GM21367 (cell line): Measurements from ENCODE around the gene ZKSCAN4.
A peak's percentile ranks its signal among the peaks of the same experiment; 100 is the strongest.

ENCODE experiments used
- ATAC-seq: cut with Tn5 transposase; IDR thresholded peaks from one replicate; pipeline ENCODE4 v1.9.1; 2021; ENCODE audit not compliant: unreplicated experiment

The ZKSCAN4 gene

DNA sequence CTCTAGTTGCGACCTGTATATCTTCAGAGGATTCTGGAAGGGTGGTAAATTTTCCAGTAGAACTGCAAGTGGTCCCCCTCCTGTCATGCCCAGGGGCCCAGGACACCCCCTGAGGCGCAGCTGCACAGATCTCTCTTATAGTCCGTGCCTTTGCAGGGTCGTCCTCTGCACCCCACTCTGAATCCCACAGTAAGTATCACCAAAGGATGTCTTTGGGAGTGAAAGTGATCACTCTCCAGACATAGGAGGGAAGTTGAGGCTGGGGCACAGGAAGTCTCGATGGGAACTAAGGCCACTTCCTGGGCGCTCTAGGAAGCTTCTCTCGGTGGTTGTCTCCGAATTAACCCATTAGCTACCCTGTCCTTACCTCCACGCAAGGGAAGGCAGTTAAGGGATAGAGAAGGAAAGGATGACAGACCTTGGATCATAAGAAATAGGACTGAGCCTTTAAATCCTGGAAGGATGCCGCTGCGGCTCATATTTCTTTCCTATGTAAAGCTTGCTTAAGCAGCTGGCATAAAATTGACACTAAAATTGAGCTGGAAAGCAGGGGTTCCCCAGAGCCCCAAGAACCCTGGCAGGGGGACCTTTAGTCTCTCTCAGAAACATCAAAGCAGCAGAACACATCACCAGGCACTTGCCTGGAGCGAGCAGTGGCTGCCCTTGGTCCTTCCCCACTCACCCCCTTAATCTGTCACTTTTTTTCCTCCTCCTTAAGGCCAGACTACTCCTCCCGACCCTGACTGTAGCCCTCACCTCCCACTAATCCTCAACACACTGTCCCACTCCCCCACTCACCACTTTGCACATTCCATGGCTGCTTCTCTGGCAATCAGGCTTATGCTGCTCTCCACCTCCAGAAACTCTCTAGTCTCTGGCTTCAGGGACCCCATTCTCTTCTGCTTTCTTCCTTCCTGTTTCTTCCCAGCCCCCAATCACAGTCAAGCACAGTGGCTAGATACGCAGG is at the start of gene ZKSCAN4:
Gene ZKSCAN4, minus strand, starts transcription at position 261 of the 967 bp plus-strand sequence. CDS start 289 bp downstream, outside the sequence.
- peak; percentile 73 for ATAC-seq

DNA sequence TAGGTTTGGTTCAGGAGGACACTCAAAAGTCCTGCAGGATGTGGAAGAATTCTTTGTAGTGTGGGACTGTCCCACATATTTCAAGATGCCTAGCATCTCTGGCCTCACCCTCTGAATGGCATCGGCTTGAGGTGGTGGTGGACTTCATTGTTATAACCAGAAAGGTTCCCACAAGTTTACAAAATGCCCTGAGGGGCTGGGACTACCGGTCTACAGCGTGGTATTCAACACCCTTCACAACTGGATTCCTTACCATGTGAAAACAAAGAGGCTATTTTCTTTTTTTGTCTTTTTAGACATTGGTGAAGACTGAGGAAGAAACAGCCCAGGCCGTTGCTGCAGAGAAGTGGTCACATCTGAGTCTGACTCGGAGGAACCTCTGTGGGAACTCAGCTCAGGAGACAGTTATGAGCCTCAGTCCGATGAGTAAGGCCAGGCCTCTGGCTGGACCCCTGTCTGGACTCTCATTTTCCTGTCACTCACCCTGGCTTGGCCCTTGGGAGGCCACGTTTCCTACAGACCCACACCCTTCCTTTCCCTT is 44.5 kb upstream of the ZKSCAN4 start:
- no peak for ATAC-seq

DNA sequence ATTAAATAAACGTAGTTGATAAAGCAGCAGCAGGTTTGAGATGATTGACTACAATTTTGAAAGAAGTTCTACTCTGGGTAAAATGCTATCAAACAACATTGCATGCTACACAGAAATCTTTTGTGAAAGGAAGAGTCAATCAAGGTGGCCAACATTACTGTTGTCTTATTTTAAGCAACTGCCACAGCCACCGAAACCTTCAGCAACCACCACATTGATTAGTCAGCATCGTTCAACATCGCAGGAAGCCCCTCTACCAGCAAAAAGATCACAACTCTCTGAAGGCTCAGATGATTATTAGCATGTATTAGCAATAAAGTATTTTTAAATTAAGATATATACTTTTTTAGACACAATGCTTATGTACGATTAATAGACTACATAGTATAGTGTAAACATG is 43.3 kb upstream of the ZKSCAN4 start:
- no peak for ATAC-seq

DNA sequence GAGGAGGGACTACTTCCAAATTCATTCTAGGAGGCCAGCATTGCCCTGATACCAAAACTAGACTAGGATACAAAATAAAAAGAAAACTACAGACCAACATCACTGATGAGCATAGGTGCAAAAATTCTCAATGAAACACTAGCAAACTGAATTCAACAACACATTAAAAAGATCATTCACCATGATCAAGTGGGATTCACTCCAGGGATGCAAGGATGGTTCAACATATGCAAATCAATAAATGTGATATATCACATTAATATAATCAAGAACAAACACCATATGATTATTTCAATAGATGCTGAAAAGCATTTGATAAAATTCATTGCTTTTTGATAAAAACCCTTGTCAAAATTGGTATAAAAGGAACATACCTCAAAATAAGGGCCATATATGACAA is 39.5 kb upstream of the ZKSCAN4 start:
- ATAC-seq: no peak

DNA sequence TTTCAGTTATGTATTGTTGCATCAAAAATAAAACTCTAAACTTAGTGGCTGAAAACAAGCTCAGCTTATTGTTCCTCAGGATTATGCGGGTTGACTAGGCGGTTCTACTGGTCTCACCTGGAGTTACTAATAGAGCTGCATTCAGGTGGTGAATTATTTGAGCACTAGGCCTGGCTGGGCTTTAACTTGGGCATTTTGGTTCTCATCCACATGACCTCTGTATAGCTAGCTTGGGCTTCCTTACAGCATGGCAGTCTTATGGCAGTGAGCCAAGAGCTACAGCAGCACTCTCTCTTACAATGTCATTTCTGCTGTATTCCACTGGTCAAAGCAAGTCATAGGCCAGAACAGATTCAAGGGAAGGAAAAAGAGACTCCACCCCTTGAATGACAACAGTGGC is 30.9 kb upstream of the ZKSCAN4 start:
- no peak for ATAC-seq

DNA sequence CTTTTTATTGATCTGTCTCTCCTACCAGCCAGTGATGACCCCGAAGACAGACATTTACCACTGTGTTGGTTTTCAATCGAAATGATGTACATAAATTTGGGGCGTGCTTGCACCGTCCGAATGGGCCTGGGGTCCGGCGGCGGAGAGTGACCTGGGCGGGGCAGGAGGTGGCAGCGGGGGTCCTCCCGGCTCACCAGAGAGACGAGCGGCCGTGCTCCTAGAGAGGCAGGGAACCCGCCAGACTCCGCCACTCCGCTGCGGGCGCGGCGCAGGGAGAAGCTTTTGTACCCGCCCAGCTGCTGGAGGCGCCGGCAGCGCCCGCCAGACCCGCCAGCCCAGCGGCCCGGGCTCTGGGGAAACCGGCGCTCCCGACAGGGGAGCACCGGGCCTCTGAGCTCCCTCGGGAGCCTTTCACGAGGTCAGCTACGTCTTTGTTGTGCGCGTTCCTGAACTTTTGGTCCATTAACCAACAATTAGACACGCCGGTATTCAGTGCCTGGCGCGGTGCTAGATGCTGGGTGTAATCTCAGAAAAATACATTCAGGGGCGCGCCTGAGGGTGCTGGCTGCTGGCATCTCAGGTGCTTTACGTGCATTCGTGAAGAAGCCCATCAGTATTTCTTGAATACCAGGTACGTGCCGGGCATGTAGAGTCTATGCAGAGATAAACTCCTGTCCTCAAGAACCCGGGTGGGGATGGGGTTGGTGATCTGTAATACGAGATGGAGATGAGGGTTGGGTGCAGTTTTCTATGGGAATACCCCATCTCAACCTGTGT is 29.4 kb upstream of the ZKSCAN4 start, which contains the start of gene PGBD1:
Gene PGBD1, plus strand, starts transcription at position 285 of the 777 bp plus-strand sequence. CDS start 2,242 bp downstream, outside the sequence.
- peak; percentile 70 for ATAC-seq

DNA sequence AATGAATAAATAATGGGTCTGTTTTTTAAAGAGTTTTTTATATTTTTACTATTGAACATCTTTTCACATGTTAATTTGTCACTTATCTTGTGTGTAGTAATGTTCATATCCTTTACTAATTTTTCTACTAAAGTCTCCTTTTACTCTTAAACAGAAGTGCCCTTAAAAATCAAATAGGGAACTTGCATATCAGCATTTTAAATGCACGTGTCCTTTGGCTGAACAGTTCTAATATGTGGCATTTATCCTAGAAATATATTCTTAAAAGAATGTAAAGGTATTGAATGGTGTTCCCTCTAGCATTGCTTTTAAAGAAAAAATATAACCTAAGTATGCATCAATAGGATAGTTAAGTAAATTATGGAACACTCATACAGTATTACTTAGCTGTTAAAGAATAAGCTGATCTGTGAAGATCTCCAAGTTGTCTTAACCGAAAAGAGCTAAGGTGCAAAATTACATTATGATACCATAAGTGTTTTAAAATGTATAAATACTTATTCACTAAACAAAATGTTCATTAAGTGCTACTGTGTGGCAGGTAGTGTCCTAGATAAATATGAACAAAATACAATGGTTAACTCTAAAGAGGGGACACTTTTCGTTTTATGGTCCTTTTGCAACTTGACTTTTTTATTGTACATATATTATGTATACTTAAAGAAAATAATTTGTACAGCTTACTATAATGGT is 28.7 kb upstream of the ZKSCAN4 start:
- no peak for ATAC-seq

DNA sequence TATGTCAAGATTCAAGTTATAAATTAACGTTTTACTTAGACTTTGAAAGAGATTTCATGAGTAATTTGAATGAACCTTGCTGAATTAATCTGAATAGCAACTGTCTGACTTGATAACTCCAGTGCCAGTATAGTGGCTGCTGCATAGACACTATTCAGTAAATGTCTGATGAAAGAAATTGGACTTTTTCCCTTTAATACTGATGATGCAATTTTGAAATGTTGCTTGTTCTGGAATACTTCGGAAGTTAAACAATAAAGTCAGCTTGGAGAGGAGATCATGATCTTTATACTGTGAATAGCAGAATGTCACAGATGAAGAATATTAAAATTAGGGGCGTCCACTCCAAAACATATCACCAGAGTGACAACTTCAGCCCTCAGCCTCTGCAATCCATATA is 25.7 kb upstream of the ZKSCAN4 start:
- ATAC-seq: no peak

DNA sequence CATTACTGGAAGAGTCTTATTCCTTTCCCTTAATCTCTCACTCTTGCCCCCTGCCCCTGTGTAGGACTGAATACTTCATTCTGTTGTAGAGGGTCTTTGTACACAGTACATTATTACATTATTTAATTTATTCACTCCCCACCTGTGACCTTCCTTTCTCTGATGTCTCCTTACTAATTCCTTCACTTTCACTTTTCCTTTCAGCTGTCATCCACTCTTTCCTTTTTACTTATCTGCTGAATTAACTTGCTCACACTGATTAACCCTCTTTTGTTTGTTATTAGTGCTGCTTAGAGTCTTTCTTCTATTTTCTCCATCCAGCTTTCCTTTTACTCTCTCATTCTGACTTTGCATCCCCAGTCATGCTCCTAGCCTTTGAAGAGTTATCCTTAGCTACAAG is 22.8 kb upstream of the ZKSCAN4 start:
- ATAC-seq: no peak

DNA sequence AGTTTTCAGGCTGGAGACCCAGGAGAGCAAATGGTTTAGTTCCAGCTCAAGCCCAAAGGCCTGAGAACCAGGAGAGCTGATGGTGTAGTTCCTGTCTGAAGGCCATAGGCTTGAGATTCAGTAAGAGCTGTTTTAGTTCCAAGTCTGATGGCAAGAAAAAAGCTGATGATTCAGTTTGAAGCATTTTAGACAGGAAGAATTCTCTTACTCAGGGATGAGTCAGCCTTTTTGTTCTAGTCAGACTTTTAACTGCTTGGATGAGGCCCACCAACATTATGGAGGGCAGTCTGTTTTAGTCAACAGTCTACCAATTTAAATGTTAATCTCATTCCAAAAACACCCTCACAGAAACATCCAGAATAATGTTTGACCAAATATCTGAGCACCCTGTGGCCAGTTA is 17.4 kb upstream of the ZKSCAN4 start:
- no peak for ATAC-seq

DNA sequence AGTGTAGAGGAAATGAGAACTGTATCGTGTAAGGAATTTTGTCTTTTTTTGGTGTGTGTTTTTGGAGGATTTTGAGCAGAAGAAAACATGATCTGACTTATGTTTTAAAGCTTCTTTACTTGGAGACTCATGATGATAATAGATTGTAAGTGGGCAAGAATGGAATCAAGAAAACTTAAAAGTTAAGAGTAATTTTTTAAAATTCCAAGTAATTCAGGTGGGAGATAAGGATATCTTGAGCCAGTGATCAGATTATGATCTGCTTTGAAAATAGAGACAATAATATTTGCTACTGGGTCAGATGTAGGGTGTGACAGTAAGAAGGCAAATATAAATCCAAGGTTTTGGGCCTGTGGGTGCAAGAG is 15.6 kb upstream of the ZKSCAN4 start:
- no peak for ATAC-seq

DNA sequence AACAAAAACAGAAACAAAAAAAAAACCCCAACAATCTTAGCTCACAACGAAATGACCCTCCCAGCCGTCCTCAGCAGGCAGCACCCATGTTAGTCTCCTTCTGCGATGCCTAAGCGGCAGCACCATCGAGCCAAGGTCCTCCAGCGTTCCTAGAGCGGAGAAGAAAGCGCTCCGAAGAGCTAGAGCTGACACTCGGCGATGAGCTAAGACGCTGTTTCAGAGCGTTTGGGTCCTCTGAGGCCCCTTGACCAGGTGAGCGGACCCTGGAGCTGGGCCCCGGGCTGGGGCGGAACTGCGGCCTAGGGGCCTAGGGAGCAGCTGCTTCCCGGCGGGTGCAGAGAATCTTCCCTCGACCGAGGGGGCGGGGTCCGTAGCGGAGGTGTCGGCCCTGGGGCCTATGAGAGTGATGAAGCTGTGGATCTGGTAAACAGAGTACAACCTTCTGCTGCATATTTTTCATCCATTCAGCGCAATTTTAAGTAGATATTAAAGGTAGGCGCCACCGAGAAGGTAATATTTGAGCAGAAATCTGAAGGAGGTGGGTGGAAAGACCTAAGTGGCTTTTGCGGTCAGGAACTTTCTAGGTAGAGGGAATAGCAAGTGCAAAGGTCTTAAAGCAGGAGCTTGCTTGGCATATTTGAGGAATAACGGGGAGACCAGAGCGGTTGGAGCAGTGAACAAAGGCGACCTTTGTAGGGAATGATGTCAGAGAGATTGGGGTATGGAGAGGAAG is 15.1 kb upstream of the ZKSCAN4 start, which contains the start of gene ZSCAN26:
Gene ZSCAN26, plus strand, starts transcription at position 182 of the 733 bp plus-strand sequence. CDS start 4,777 bp downstream, outside the sequence.
- ATAC-seq: peak; percentile 85

DNA sequence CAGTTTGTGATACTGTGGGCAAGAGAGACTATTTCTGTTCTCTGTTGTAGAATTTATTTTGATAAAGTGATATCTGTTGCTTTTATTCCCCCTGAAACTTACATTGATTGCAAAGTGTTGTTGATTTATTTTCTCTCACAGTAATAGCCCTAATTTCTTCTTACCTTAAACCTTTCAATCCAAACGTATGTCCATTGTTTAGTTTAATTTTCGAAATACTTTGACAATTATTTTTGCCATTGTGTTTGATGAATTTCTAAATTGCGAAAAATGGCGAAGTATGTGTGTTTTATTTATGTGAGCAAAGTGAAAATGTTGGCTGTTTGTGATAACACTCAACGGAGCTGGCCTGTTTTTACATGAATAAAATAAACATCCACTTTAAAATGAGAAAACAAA is 14.5 kb upstream of the ZKSCAN4 start:
- no peak for ATAC-seq

DNA sequence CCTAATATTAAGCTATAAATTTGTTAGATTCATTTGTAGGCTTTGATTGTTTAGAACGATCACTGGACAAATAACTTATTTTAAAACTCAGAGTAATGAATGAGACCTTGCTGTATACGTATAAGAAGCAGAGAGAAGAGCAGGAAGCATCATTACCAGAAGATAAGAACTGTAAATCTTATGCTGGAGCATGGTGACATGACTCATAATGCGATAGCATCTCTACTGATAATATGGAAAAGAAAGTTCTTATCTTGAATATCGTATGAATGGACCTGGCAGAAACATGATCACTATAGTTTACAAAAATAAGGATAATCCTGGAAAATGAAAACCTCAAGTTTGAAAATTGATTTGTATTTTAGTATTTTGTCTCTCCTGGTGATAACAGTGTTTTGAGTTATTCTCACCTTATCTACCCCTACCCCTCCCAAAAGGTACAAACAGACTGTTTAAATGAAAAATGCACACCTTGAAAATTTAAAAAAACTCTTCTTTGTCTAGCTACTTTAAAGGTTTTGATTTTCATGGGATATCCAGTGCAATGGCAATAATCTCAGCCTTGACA is 12.8 kb upstream of the ZKSCAN4 start:
- no peak for ATAC-seq

DNA sequence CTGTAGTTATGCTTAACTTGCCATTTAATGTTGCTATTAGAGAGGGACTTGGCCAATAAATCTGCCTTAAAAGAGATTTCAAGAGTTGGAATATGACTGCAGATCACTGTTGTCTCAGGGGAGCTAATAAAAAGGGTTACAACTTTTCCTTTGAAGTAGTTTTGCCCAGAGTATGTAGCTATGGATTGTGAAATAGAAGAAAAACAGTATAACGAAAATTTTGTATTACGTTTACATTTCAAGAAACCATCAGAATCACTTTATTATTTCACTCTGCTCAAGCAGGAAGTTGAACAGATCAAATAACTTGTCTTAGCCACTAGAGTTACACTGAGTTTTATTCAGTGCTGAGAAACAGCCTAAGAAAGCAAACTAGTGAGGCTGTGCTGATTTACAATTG is 11.9 kb upstream of the ZKSCAN4 start:
- no peak for ATAC-seq

DNA sequence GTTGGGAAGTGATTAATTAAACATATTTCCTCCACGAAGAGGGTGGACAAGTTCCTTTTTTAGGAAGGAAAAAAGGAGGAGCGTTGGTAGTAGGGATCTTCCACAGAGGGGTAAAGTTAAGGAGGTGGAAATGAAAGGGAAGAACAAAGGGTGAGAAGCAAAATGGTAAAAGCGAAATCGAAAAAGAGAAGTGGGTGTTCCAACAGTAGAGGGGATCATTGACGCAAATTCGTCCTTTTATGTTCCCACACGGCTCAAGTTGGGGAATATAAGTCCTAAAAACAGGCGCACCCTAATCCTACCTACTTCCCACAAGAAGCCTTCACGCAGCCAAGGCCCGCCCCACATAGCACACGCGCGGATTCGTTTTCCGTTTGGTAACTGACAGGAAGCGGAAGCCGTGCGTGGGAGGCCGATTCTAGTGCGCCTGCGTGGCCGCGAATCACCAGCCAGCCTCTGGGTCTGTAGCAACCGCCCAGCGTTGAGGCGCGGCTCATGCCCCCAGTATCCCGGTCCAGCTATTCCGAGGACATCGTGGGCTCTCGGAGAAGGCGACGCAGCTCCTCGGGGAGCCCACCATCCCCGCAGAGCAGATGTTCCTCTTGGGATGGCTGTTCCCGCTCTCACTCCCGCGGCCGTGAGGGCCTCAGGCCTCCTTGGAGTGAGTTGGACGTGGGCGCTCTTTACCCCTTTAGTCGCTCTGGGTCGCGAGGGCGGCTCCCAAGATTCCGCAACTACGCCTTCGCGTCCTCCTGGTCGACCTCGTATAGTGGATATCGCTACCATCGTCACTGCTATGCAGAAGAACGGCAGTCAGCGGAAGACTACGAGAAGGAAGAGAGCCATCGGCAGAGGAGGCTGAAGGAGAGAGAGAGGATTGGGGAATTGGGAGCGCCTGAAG is 7.1 kb upstream of the ZKSCAN4 start, which contains the start of gene NKAPL:
Gene NKAPL, plus strand, starts transcription at position 421 of the 901 bp plus-strand sequence. Its CDS starts 75 bp downstream, at position 496.
- no peak for ATAC-seq

DNA sequence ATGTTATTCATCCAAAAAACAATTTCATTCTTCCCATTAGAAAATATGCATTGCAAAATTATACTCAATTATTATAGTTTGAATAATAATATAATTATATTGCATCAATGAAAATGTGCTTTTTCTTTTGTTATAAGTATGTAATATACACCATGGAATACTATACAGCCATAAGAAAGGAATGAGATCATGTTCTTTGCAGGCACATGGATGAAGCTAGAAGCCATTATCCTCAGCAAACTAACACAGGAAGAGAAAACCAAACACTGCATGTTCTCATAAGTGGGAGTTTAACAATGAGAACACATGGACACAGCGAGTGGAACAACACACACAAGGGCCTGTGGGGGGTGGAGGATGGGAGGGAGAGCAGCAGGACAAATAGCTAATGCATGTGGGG is 5.0 kb upstream of the ZKSCAN4 start:
- ATAC-seq: no peak

DNA sequence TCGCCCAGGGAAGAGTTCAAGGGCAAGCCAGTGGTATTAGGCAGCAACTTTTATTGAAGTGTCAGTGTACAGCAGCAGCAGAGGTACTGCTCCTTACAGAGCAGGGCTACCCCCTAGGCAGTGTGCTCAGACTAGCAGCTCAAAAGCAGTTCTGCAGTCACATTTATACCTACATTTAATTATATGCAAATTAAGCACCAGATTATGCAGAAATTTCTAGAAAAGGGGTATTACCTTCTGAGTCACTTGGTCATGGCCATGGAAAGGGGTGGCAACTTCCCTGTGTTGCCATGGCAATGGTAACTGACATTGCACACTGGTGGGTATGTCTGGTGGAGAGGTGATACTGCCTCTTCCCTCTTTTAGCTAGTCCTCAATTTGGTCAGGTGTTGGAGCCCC is 2.1 kb upstream of the ZKSCAN4 start:
- no peak for ATAC-seq

DNA sequence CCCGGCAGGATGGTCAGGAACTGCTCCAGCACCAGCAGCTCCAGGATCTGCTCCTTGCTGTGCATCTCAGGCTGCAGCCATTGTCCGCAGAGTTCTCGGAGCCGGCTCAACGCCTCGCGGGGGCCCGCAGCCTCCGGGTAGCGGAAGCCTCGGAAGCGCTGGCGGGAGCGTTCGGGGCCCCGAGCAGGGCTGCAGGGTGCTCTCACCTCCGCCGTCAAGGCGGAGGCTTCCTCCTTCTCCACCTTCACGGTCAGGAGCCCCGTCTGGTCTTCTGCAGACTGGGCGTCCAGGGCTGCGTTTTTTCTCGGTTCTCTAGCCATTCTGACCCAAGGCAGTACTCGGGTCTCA is 434 bp downstream of the ZKSCAN4 start:
- ATAC-seq: peak; percentile 27
